CD4-positive, alpha-beta T cell treated with Interleukin-4 for 1 hour (primary cell): Measurements from ENCODE around the gene LRRC49.

ENCODE experiments used
- DNase-seq, 2 donors: peaks; one replicate each; pipeline ENCODE4 v3.0.0-alpha.2; 2020 to 2022

The LRRC49 gene

DNA sequence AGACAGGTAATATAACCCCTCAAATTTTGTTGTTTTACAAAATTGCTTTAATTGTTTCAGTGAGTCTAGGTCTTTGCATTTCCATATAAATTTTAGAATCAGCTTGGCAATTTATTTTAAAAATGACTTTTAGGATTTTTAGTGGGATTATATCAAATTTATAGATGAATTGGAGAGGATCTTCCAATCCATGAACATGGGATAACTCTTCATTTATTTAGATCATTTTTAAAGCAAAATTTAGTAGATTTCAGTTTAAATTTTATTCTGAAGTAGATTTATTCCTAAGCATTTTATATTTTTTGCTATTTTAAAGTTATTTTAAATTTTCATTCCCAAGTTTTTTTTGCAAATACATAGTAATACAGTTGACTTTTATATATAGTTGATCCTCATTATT lies 164.5 kb downstream of the LRRC49 start:
- DNase-seq: no peak

DNA sequence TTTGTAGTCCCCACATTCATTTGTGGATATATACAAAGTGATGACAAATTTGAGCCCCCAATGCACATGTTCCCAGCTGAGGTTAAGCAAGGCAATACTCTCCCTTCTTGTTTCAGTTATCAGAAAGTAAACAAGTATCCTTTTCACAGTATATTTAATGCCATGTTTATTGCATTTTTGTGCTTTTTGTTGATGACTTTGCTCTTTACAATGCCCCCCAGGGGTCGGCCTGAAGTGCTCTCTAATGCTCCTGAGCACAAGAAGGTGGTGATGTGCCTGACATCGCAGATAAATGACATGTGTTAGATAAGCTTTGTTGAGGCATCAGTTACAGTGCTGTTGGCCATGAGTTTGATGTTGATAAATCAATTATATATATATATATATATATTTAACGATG lies 165.0 kb downstream of the LRRC49 start:
- DNase-seq: no peak

DNA sequence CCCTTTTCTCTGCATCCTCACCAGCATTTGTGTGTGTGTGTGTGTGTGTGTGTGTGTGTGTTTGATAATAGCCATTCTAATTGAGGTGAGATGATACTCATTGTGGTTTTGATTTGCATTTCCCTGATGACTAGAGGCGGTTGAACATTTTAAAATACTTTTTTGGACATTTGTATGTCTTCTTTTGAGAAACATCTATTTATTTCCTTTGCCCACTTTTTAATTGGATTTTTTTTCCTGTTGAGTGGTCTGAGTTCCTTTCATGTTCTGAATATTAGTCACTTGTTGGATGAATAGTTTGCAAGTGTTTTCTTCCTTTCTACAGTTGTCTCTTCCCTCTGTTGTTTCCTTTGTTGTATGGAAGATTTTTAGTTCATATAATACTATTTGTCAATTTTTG lies 168.4 kb downstream of the LRRC49 start:
- DNase-seq: no peak

DNA sequence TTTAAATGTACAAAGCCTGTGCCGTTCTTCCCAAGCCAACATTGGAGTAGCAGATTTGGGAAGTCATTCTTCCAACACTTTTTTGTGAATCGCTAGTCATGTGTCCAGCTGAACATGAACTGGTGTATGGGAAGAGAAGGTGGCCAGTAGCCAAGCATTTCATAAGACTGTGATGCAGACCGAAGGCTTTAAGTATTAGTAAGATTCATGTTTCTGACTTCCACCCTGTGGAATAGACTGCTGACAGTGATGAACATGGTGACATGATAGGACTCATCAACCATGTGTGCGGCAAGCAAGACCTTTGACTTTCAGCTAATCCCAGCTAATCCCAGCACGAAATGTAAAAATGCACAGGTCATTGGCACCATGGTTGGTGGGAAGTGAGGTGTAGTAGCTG lies 174.4 kb downstream of the LRRC49 start:
- DNase-seq: no peak

DNA sequence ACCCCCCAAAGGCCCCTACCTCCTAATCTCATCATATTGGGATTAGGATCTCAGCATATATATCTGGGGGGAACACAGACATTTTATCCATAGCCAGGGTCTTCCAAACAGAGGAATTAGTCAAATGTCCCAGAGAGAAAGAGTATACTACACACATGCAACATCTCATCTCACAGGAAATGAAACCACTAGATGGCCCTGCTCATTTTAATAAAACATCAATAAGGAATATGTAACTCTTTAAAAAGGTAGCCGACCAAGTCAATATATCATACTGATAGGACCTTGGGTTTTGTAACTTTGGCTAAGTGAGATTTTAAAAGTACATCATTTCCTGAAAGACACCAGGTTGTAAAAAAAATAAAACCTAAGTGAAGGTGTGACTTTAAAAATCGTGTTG lies 177.1 kb downstream of the LRRC49 start:
- DNase-seq: no peak

DNA sequence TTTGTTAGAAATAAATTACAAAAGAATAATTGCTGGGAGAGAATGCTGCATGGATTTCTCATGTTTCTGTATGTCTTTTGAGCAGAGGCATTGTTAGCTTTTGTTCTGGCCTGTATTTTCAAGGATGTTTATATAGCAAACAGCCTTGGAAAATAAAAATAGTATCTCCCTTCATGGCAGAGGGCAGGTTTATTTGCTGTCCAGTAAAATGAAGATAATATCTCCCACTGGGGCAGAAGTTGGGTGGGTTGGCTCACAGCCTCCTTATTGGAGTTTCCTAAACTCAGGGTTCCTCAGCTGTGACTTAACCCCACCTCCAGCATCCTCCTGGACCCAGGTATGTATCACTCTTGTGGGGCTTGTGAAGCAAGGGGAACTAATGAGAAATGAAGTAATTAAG lies 178.9 kb downstream of the LRRC49 start:
- no peak for DNase-seq

DNA sequence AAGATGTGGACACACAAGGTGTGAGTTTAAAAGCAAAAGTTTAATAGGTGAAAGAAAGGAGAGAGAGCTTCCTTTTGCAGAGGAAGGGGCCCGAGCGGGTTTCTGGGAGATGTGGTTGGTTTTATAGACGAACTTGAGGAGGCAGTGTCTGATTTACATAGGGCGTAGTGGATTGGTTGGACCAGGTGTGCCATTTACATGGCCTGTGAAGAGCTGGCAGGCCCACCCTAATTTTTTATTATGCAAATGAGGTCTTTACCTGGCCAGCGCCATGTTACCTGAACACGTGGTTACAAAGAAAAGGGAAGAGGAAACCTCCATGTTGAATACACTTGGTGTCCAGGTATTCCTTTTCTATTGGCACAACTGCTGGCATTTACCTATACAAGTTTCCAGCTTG lies 179.8 kb downstream of the LRRC49 start:
- DNase-seq: no peak

DNA sequence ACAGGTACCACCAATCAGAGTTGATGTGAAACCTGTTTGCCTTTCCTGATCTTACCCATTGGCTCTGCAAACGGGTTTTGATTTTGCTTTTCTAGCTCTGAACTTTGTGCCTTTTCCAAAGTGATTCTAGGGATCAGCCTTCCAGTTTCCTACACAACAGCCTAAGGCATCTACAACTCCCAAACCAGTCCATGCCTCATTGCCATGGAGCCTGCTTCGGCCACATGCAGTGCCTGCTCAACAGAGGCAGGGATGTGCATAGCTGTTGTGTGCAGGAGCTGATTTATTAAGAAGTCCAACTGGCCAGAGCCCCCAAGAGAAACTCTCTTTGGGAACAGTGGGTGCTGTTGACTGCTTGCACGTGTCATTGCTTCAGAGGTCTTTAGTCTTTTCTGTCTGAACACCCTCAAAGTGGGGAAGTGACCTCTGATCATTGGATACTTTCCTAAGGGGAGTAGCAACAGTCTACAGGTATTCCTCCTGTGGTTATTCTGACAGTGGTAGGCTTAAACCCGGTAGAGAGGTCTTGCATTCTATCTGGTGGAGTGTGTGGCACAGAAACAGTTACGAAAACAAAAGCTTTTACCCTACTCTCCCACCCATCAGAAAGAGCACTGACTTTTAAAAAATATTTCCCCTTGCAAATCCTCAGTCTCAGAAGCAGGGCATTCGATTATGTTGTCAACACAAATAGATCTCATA lies 186.0 kb downstream of the LRRC49 start:
- no peak for DNase-seq

DNA sequence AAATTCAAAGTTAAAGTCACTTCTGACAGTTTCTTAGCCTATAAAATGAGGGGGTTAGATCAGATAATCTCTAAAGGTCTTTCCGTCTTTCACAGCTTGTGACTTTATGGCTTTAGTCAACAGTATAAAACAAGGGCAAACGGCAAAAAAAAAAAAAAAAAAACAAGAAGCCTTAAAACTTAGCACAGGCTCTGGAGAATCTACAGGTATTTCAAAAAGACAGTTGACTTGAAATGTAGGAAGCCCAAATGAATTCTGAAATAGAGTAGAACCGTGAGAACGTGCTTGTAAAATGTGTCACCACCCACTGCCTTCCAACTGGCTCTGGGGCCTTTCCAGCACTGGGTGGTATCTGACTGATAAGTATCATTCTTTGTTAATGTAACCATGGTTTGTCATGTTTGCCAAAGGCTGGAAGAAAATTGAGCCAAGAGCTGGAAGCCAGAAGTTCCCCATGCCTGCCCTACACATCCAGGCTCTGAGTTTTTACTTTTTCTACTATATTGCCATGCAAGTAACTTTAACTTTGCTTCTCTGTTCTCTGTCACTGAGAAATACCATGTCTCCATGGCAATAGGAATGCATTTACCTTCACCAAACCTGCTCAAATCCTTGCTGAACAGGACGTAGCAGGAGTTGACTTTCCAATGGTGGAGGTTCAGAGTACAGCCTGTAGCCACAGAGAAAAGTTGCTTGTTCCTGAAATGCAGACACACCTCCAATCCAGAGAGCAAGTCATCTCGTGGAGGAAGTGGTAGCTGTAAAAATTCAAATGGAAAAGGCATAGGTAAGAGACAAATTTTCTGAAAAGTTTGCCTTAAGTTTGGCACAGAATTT lies 186.8 kb downstream of the LRRC49 start:
- no peak for DNase-seq

DNA sequence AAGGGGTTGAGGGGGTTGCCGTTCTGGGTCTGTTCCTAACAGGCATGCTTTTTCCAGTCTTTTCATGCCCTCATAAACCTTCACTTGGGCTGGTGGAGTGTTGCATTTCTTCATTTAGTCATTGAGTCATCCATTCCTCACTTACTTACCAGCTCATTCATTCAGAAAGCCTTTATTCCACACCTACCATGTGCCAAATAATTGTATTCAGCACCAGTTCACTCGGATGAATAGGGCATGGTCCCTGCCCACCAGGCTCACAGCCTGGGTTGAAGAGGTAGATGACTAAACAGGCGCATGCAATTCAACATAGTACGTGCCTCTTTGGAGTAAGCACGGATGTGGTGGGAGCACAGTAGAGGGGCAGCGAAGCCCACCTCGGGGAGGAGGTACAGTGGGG lies 187.5 kb downstream of the LRRC49 start:
- no peak for DNase-seq

DNA sequence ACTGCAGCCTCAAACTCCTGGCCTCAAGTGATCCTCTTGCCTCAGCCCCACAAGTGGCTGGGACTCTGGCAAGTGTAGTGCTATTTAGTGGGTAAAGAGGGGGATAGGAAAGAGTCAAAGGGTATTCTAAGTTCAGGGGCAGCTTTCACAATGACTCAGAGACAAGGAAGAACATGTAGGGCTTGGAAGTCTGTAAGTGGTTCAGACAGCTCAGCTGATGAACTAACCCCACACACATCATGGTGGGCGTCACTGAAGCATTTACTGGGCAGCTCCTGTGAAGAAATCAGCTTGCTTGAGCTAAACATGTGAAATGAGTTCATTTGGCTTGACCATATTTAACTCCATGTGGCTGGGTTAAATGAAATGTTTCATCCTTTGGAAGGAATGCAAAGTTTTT lies 188.1 kb downstream of the LRRC49 start:
- no peak for DNase-seq

DNA sequence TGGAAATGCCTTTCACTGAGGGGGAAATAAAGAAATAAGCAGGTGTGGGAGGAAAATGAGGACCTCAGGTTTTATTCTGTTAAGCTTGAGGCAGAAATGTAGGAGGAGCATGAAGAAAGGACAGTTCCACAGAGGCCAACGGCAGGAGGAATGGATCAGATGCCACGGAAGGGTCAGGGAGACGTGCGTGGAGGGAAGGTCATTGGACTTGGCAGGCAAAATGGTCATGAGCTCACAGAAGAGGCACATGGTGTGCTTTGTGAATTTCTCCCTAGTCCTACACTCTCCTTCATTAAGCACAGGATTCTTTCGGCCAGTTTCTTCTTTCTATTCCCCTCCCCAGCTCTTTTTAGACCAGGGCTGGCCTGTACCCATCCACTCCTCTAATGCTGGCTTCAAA lies 190.2 kb downstream of the LRRC49 start:
- no peak for DNase-seq

DNA sequence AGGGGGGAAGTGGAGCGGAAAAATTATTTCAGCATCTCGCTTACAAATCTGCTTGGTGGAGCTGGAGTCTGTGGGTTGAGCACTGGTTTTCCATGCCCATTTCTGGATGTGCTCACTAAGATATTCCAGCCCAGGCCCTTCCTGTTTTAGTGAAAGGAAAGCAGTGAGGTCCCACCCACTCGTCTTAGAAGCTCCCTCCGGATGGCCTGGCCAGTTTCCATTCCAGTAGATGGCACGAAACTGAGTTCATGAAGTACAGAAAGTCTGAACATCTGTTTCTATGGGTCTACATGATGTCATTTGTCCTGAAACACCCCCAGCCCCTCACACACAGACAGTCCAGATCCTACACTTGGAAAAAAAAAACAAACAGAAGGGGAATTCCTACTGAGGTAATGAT lies 190.7 kb downstream of the LRRC49 start:
- DNase-seq: no peak

DNA sequence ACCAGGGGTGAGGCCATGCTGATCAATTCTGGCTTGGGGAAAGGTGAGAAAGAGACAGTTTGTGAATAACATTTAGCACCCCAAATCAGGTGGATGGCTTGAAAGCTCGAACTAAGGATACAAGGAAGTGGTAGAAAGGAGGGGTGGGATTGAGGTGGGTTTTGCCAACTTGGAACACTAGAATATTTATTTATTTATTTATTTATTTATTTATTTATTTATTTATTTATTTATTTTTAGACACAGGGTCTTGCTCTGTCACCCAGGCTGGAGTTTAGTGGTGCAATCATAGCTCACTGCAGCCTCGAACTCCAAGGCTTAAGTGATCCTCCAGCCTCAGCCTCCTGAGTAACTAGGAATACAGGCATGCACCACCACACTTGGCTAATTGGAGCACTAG lies 191.6 kb downstream of the LRRC49 start:
- no peak for DNase-seq

DNA sequence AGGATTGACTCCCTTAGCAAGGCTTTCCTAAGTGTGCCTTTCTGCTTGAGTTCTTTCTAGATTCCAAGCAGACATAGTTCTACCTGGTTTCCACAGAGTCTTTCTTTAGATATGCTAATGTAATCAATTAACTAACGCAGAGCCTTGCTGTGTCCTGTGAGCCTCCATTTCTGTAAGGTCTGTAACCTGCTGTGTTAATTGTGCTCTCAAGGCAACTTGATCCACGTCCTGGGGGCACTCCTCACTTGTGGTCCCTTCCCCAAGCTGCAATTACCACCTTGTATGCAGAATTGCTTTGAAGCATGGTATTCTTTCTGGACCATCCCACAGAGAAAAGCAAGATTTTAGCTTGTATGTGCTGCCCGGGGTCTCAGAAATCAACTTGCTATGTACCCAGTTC lies 193.2 kb downstream of the LRRC49 start:
- no peak for DNase-seq

DNA sequence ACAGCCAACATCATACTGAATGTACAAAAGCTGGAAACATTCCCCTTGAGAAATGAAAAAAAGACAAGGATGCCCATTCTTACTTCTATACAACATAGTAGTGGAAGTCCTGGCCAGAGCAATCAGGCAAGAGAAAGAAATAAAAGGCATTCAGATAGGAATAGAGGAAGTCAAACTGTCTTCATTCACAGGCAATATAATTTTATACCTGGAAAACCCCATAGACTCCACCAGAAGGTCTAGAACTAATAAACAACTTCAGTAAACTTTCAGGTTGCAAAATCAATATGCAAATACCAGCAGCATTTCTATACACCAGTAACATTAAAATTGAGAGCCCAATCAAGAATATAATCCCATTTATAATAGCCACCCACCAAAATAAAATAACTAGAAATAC lies 195.5 kb downstream of the LRRC49 start:
- DNase-seq: no peak

DNA sequence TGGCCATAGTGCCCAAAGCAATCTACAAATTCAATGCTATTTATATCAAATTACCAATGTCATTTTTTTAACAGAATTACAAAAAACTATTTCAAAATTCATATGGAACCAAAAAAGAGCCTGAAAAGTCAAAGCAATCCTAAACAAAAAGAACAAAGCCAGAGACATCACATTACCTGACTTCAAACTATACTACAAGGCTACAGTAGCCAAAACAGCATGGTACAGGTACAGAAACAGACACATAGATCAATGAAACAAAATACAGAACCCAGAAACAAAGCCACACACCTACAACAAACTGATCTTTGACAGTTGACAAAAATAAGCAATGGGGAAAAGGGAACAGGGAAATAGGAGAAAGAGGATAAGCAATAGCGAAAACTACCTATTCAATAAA lies 196.1 kb downstream of the LRRC49 start:
- DNase-seq: no peak

DNA sequence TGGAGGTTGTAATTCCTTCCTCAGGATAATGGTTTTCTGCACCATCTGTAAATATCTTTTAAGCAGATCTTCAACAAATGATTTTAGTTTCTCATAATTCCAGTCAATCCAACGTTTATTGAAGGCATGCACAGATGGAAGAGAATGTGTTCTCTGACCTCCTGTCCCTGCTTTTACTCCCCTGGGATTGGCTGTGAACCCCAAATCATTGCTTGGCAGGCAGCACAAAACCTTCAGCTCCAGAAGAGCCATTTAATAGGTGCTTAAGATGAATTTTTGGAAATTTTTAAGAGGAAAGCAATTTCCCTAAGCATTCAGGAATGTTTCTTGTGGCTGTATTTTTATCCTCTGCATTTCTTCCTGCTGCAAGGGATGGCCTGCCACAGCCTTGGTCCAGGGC lies 197.2 kb downstream of the LRRC49 start:
- DNase-seq: no peak

DNA sequence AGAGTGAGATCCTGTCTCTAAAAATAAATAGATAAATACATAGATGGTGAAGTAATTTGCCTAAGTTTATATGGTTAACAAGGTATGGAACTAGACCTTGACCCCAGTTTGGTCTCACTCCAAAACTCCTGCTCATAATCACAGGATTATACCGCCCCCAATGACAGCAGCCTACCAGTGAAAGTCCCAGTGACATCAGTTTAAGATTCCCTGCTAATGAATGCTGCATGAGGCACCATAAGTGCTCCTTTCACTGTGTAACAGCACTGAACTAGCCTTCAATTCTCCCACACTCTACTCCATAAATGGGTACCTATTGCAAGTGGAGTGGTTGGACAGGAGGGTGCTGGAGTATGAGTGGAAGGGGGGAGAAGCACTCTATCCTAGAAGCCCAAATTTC lies 199.0 kb downstream of the LRRC49 start:
- no peak for DNase-seq

DNA sequence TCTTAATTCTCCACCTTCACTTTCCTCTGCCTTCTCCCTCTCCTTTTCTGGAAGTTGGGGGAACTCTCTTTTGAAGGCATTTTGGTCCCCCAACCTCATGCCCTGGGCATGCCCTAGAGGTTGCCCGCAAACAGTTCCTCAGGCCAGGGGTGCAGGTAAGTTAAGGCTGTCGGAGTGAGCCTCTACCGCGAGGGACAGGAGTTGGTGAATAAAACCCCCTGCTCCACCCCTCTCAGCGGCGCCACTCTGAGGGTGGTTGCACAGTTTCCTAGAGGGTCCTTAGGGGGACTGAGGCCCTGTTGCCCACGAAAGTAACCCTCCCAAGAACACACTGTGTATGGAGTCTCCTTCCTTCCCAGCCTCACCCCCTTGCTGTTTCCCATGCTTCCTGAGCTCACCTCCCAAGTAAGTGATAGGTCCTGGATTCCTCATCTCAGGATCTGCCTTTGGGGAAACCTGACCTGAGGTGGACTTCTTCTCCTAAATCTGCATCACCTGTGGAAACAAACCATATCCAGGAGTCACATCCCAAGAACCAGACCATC lies 199.5 kb downstream of the LRRC49 start:
- no peak for DNase-seq

DNA sequence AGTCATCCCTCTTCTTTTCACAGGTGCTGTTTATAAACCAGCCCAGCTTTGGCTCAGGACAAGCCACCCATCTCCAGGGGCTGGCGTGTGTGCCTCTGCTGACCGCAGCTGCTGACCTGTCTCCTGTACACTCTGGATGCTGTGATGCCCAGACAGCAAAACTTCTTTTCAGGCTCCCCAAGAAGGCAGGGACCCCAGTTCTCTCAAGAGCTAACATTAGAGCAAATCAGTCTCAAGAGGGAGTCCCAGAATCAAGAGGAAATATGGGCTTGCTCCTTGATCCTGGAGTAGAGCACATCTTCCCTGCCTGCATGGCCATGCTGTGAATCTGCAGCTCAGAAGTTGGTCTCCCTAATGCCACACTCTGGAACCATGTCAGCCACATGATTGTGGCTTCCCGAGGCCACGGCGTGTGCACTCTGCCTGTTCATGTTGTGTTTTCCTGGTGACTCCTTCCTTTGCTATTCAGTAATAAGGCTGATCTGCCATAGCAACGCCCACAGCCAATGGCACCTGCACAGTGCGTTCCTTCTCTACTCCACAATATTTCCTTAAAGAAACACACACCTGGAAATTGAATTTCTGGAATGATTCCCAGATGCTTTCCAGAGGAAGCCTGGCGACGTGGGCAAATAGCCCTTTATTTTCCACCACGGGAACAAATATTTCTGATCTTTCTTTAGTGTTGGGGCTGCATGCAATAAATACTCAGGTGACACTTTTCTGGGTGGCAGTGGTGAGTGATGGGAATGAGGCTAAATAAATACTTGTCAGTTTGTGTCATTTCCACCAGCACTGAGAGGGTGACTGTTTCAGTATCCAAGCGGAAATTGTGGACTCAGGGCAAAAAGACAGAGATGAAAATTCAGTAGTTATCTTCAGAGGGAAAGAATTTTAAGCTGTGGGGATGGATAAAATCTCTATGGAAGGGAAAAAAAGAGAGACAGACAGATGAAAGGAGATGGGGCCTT lies 200.7 kb downstream of the LRRC49 start:
- no peak for DNase-seq

DNA sequence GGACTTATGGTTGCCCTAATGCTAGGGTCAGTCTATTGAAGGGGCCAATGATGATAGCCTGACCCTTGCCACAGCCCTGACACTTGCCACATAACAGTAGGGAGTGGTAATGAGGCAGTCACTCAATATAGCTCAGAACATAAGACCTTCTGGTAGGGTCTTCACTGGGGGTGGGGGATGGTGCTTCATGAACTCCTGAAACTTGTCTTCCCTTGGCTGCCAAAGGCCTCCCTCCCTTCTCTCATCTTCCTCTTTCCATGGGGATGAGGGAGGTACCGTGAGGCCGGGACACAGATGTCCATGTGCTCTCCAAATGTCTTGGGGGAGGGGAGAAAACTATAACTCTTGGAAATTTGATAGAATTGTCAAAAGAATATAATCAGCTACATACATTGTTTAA lies 201.5 kb downstream of the LRRC49 start:
- DNase-seq: no peak

DNA sequence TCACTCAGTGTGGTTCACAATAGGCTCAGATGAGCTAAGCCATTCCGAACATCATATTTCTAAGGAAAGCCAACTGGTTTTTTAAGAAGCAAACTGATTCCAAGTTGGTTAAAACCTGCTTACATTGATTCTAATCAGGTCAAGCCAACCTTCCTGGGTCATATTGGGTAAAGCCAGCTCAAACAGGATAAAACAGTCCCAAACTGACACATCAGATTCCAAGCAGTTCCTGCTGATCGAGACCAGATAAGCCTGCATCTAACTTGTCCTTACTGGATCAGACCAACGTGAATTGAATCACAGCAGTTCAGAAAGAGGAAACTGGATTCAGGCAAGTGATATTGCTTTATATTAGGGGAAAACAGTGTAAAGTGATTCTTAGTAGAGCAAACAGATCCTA lies 204.1 kb downstream of the LRRC49 start:
- DNase-seq: no peak
